ENCODE results near the gene MGST2. TPM values are rescaled to one million over a fixed set of nuclear protein-coding genes. Genes with fewer than 3 reads are reported as not detected.

MGST2 gene
- total RNA-seq, 2 experiments from 2014 or later: 0.70 to 3.0 TPM

DNA sequence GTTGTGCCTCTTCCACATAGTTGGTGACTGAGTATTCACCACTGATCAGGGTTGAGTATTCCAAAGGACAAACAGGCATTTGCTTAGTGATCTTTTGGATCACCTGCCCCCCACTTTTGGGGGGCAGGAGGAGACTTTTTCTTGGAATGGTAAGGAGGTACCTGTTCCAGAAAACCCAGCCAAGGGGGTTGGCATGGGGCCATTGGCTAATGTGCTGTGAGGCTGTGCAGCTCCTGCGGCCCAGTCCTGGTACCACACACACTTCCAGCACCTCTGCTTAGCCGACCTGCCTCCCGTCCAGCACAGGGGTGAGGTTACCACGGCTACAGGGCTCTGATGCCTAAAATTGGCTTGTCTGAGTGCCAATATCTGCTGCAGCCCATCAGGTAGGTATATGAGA lies 40.1 kb upstream of the MGST2 start:
- H3K36me3 ChIP-seq (ENCODE audit: insufficient read depth, low read length): no peaks in the 10 kb centered on the region
- H3K4me1 Mint-ChIP-seq (ENCODE audit: low read depth): no peaks in the 10 kb centered on the region

GRCh38 chr4:139628184-139629012 lies 37.2 kb upstream of the MGST2 start:
- TF ChIP-seq, protein P1, sequence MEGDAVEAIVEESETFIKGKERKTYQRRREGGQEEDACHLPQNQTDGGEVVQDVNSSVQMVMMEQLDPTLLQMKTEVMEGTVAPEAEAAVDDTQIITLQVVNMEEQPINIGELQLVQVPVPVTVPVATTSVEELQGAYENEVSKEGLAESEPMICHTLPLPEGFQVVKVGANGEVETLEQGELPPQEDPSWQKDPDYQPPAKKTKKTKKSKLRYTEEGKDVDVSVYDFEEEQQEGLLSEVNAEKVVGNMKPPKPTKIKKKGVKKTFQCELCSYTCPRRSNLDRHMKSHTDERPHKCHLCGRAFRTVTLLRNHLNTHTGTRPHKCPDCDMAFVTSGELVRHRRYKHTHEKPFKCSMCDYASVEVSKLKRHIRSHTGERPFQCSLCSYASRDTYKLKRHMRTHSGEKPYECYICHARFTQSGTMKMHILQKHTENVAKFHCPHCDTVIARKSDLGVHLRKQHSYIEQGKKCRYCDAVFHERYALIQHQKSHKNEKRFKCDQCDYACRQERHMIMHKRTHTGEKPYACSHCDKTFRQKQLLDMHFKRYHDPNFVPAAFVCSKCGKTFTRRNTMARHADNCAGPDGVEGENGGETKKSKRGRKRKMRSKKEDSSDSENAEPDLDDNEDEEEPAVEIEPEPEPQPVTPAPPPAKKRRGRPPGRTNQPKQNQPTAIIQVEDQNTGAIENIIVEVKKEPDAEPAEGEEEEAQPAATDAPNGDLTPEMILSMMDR (IDR thresholded peaks at IDR 0.05): no peak
- no peaks in the 10 kb centered on the region for H3K36me3 ChIP-seq (ENCODE audit: insufficient read depth, low read length)
- Mint-ChIP-seq H3K27me3 (peaks cover 6% of the 10 kb centered on the region), H3K4me3 (no peak overlapping the region), H3K36me3 (ENCODE audit: low read depth) (no peaks in the 10 kb centered on the region), H3K27ac (no peak overlapping the region), H3K9me3 (no peaks in the 10 kb centered on the region), H3K4me1 (ENCODE audit: low read depth) (no peaks in the 10 kb centered on the region)
- no peaks in the 10 kb centered on the region for H3K9me3 ChIP-seq (ENCODE audit: control insufficient read depth in 1 of 2, insufficient read depth in 1 of 2, low read length in 2 of 2)
- peaks cover 4 to 8% of the 10 kb centered on the region in 2 experiments for H3K27me3 ChIP-seq (ENCODE audit: control insufficient read depth in 1 of 2, insufficient read depth in 2 of 2, low read length in 2 of 2)
- ATAC-seq (ENCODE audit: poor library complexity): no peak
- ChIA-PET POLR2A (no interaction called here), CTCF (no interaction called here)
- no peaks in the 10 kb centered on the region for H3K4me1 ChIP-seq (ENCODE audit: insufficient read depth, low read length)
- H3K27ac ChIP-seq (ENCODE audit: low read depth in 1 of 2, low read length in 2 of 2): no peak overlapping the region
- intact Hi-C loops (cut with DNase I, micrococcal nuclease): no loop called here
- DNase-seq: no peak
- no peak overlapping the region for H3K4me3 ChIP-seq (ENCODE audit: low read length)

More for the DNA sequence above, 40.1 kb upstream of the MGST2 start:
- ChIA-PET CTCF (no interaction called here), POLR2A (no interaction called here)
- H3K9me3 Mint-ChIP-seq: no peaks in the 10 kb centered on the region
- H3K36me3 Mint-ChIP-seq (ENCODE audit: low read depth): no peaks in the 10 kb centered on the region
- no peak overlapping the region for H3K27ac Mint-ChIP-seq
- intact Hi-C loops (cut with DNase I, micrococcal nuclease): no loop called here
- Histone ChIP-seq H3K27ac (ENCODE audit: low read depth in 1 of 2, low read length in 2 of 2) (no peak overlapping the region), H3K9me3 (ENCODE audit: control insufficient read depth in 1 of 2, insufficient read depth in 1 of 2, low read length in 2 of 2) (no peaks in the 10 kb centered on the region), H3K27me3 (ENCODE audit: control insufficient read depth in 1 of 2, insufficient read depth in 2 of 2, low read length in 2 of 2) (peaks cover 4 to 8% of the 10 kb centered on the region in 2 experiments), H3K4me3 (ENCODE audit: low read length) (no peak overlapping the region), H3K4me1 (ENCODE audit: insufficient read depth, low read length) (no peaks in the 10 kb centered on the region)
- DNase-seq: no peak
- TF ChIP-seq, protein P1 (IDR thresholded peaks at IDR 0.05): no peak
- H3K4me3 Mint-ChIP-seq: no peak overlapping the region
- no peak for ATAC-seq (ENCODE audit: poor library complexity)
- H3K27me3 Mint-ChIP-seq: peaks cover 8% of the 10 kb centered on the region

- ATAC-seq (ENCODE audit: poor library complexity): no peak
- no peaks in the 10 kb centered on the region for H3K9me3 Mint-ChIP-seq
- POLR2A ChIA-PET: no interaction called here
Observed at GRCh38 chr4:139629436-139630125, 36.0 kb upstream of the MGST2 start.

More at GRCh38 chr4:139629436-139630125, 36.0 kb upstream of the MGST2 start:
- H3K27ac Mint-ChIP-seq: no peak overlapping the region
- no peaks in the 10 kb centered on the region for H3K9me3 ChIP-seq (ENCODE audit: control insufficient read depth in 1 of 2, insufficient read depth in 1 of 2, low read length in 2 of 2)
- peaks cover 13% of the 10 kb centered on the region for H3K27me3 Mint-ChIP-seq
- H3K4me1 Mint-ChIP-seq (ENCODE audit: low read depth): no peaks in the 10 kb centered on the region
- H3K36me3 ChIP-seq (ENCODE audit: insufficient read depth, low read length): no peaks in the 10 kb centered on the region
- H3K4me3 ChIP-seq (ENCODE audit: low read length): no peak overlapping the region
- H3K36me3 Mint-ChIP-seq (ENCODE audit: low read depth): no peaks in the 10 kb centered on the region
- H3K4me1 ChIP-seq (ENCODE audit: insufficient read depth, low read length): no peaks in the 10 kb centered on the region
- no peak overlapping the region for H3K4me3 Mint-ChIP-seq
- intact Hi-C loops (cut with DNase I, micrococcal nuclease): no loop called here
- CTCF ChIA-PET: no interaction called here
- TF ChIP-seq, protein P1 (IDR thresholded peaks at IDR 0.05): no peak
- H3K27ac ChIP-seq (ENCODE audit: low read depth in 1 of 2, low read length in 2 of 2): no peak overlapping the region
- DNase-seq: no peak
- peaks cover 4% of the 10 kb centered on the region in 2 experiments for H3K27me3 ChIP-seq (ENCODE audit: control insufficient read depth in 1 of 2, insufficient read depth in 2 of 2, low read length in 2 of 2)

Measured in CD4-positive, alpha-beta T cell (primary cell).